ENCODE data around the gene CLIP2.
"Not testable (repeated sequence)": the region's sequence is repeated elsewhere in the genome, so short reads cannot be mapped to it uniquely, and the experiment has no call there.

The CLIP2 gene

DNA sequence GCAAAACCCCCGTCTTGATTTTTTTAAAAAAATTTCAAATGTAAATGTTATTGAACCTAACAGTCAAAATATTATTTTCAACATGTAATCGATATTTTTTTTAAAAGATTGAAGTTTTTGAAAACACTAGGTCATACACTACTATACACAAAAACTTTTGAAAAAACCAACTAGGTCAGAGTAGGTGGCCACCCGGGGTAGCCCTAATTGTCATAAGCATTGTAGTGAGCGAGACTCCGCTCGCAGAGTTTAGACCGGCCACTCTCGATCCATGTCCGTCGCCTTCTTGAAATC is 35.4 kb upstream of the CLIP2 start:
- no peak for DNase-seq (ENCODE audit: low spot score)
- TF ChIP-seq, protein P1, sequence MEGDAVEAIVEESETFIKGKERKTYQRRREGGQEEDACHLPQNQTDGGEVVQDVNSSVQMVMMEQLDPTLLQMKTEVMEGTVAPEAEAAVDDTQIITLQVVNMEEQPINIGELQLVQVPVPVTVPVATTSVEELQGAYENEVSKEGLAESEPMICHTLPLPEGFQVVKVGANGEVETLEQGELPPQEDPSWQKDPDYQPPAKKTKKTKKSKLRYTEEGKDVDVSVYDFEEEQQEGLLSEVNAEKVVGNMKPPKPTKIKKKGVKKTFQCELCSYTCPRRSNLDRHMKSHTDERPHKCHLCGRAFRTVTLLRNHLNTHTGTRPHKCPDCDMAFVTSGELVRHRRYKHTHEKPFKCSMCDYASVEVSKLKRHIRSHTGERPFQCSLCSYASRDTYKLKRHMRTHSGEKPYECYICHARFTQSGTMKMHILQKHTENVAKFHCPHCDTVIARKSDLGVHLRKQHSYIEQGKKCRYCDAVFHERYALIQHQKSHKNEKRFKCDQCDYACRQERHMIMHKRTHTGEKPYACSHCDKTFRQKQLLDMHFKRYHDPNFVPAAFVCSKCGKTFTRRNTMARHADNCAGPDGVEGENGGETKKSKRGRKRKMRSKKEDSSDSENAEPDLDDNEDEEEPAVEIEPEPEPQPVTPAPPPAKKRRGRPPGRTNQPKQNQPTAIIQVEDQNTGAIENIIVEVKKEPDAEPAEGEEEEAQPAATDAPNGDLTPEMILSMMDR (IDR thresholded peaks at IDR 0.05; ENCODE audit: extremely low read depth, missing control alignments) = no peak

DNA sequence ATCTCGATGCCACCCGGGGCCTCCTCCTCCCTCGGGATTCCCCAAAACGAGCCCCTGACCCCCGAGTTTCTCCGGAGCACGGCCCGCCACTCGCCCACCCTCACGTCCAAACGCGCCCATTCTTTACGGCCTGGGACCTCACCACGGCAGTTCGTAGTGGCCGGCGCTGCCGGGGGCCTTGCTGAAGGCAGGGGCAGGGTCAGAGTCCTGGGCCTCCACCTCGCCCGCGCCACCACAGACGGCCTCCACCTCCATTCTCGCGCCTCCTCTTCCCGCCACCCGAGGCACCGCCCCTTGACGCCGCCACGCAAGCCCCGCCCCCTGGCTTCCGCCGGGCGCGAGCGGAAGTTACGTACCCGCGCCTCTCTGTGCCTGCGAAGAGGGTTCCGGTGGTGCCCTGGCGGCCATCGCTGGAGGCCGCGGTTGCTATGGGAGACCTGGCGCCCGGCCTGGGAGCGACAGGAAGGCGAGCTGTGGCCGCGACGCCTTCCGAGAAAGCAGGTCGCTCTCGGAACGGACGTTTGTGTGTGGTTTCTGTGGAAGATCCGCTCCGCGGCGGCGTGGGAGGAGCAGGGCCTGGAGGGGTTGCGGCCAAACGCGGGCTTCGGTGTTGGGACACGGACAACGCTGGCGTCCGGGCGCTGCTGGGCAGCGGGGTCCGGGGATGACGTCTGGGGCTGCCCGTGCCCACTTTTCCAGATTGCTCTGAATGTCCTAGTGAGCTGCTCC is 34.9 kb upstream of the CLIP2 start, which contains the start of gene RFC2:
Gene RFC2 (minus strand): TSS at position 271 of the 729 bp plus-strand sequence. CDS start 16 bp downstream, at position 255.
- TF ChIP-seq, protein P1 (IDR thresholded peaks at IDR 0.05; ENCODE audit: extremely low read depth, missing control alignments) = no peak
- peak; percentile 96 for DNase-seq (ENCODE audit: low spot score)

DNA sequence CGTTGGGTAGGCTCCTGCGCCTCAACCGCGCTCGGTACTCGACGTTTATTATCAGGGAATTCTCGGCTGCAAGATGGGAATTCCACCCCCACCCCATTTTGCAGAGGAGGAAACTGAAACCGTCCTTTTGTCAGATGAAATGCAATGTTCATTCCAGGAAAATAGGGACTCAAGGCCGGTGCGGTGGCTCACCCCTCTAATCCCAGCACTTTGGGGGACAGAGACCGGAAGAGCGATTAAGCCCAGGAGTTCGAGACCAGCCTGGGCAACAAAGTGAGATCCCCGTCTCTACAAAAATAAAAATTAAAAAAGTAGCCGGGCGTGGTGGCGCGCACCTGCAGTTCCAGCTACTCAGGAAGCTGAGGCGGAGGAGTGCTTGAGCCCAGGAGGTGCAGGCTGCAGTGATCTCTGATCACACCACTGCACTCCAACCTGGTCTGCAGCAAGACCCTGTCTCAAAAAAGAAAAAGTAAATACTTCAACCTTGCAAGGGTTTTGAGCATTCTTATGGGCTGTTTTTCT is 34.3 kb upstream of the CLIP2 start:
- no peak for DNase-seq (ENCODE audit: low spot score)
- TF ChIP-seq, protein P1 (IDR thresholded peaks at IDR 0.05; ENCODE audit: extremely low read depth, missing control alignments) = no peak

DNA sequence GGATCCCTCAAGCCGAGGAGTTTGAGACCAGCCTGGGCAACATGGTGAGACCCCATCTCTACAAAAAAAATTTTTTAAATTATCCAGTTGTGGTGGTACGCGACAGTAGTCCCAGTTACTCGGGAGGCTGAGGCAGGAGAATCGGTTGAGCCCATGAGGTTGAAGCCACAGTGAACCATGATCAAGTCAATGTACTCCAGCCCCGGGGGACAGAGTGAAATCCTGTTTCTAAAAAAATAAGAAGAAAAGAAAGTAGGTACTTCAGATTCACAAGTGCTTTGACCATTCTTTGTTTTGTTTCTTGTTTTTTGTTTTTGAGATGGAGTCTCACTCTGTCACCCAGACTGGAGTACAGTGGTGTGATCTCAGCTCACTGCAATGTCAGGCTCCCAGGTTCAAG is 33.7 kb upstream of the CLIP2 start:
- not testable (repeated sequence) for DNase-seq (ENCODE audit: low spot score)

DNA sequence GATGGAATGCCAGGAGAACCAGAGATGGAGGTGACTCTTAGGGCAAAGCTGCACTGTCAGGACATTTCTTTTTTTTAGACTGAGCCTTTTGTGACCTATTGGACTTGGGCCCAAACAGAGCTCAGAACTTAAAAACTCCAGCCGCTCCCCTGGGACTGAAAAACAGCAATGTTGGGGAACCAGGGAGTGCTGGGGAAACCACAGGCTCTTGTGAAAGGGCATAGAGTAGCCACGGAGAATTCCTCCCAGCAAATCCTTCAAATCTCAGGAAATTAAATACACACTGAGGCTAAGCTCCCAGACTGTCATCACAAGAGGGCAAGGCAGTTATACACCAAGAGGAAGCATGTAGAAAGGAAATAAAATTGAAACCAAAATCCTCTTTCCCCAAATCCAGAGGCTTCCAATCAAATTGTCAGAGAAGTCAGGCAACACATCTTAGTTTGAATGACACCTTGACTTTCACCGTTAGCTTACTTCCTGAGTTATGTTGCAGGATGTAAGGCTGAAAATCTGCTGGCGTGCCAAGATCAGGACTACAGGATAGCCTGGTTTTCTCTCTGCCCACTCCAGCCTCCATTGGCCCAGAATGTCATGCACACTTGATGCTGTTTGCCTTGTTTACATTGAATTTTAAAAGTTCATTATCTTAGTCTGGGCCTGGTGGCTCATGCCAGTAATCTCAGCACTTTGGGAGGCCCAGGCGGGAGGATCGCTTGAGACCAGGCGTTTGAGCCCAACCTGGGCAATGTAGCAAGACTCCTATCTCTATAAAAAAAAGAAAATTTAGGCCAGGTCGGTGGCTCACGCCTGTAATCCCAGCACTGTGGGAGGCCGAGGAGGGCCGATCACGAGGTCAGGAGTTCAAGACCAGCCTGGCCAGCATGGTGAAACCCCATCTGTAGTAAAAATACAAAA is 32.5 kb upstream of the CLIP2 start:
- DNase-seq (ENCODE audit: low spot score) = no peak
- TF ChIP-seq, protein P1 (IDR thresholded peaks at IDR 0.05; ENCODE audit: extremely low read depth, missing control alignments) = no peak

DNA sequence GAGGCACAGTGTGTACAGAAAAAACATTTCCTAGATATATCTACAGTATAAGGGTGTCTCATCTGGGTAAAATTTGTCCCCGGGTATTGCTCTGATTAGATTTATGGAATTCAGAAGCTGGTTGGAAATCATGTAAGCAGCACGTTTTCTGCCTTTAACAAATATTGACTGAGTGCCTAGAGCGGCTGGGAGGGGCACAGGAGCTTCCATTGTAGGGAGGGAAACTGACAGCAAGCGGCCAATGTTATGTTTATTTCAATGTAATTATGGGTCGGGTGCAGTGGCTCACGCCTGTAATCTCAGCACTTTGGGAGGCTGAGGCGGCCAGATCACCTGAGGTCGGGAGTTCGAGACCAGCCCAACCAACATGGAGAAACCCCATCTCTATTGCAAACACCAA is 30.6 kb upstream of the CLIP2 start:
- TF ChIP-seq, protein P1 (IDR thresholded peaks at IDR 0.05; ENCODE audit: extremely low read depth, missing control alignments) = no peak
- DNase-seq (ENCODE audit: low spot score) = no peak

DNA sequence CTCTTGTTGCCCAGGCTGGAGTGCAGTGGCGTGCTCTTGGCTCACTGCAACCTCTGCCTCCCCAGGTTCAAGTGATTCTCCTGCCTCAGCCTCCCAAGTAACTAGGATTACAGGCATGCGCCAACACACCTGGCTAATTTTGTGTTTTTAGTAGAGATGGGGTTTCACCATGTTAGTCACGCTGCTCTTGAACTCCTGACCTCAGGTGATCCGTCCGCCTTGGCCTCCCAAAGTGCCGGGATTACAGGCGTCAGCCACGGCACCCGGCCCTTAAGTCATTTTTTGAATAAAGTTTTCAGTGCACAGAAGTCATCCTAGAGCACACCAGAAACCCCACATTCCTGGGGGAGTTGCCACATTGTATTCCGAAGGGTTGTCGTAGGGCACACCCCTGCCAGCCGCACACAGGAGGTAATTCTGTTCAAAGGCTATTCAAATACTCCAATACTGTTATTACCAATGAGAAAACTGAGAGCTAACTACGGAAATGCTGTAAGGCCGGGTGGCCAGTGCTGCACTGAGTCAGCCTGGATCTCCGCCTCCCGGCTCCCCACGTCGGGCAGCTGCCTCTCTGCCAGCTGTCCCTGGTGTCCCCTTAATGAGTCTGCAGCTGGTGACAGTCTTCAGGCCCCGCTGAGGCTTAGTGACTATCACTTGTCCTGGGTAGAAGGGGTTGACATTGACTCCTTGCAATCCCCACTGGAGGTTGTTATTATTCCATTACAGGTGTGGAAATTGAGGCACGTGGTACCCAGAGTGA is 26.4 kb upstream of the CLIP2 start:
- TF ChIP-seq, protein P1 (IDR thresholded peaks at IDR 0.05; ENCODE audit: extremely low read depth, missing control alignments) = no peak
- DNase-seq (ENCODE audit: low spot score) = no peak

Data from GM20000 (cell line).